HG03039 (cell line): ENCODE measurements around the gene C2orf76.

Experiments used
- ATAC-seq: cut with Tn5 transposase; IDR thresholded peaks from one replicate; pipeline ENCODE4 v1.9.1; 2021; ENCODE audit warnings: mild to moderate bottlenecking, moderate library complexity; ENCODE audit not compliant: unreplicated experiment

C2orf76 gene

GRCh38 chr2:119338826-119339561, 27.6 kb downstream of the C2orf76 start:
- ATAC-seq = peak; percentile 99

DNA sequence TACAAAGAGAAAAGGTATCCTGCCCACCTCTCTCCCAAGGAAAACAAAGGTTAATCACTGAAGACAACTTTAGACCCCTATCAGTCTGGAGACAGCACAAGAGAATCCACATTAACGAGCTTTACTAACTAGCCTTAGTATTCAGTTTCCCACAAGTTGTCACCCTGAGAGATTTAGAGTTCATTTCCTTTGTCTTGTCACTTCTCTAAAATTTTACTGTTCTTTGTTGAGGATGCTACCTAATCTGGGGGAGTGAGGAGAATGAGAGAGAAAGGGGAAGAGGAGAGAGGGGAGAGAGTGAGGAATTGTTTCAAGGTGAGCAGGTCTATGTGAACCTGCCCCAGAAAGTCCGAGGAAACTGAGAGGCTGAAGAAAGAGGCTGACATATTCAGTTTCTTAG, 28.4 kb downstream of the C2orf76 start:
- no peak for ATAC-seq

- no peak for ATAC-seq
Measured at GRCh38 chr2:119337749-119338148, 28.9 kb downstream of the C2orf76 start.

GRCh38 chr2:119333833-119334232, 32.8 kb downstream of the C2orf76 start:
- ATAC-seq = no peak

- ATAC-seq = no peak
Measured at GRCh38 chr2:119333360-119333759, 33.3 kb downstream of the C2orf76 start.

- ATAC-seq = no peak
Measured at GRCh38 chr2:119332953-119333352, 33.7 kb downstream of the C2orf76 start.

DNA sequence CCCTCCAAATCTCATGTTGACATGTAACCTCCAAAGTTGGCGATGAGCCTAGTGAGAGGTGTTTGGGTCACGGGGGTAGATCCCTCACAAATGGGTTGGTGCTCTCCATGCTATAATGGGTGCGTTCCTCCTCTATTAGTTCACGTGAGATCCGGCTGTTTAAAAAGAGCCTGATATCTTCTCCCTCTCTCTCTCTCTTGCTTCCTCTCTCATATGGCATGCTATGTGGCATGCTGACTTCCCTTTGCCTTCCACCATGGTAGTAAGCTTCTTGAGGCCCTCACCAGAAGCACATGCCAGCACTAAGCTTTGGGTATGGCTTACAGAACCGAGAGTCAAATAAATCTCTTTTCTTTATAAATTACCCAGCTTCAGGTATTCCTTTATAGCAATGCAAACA, 39.2 kb downstream of the C2orf76 start:
- ATAC-seq = no peak

- no peak for ATAC-seq
Measured at GRCh38 chr2:119326938-119327337, 39.7 kb downstream of the C2orf76 start.

- no peak for ATAC-seq
Measured at GRCh38 chr2:119324685-119325270, 41.9 kb downstream of the C2orf76 start.

DNA sequence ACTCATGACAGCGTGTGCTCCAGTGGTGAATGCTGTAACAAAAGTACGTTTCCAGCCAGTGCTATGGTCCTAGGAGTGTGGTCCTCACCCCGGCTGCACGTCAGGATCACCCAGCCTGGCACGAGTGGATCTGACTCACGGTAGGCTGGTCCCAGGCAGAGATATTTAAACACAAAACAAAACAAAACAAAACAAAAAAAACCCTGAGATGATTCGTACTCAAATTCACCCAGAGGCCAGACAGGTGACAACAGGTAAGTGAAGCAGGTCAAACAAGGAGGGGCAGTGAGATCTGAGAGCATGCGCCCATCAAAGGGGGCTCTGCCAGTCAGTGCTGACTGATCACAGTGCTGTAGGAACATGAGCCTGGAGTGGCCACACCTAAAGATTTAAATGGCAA, 43.2 kb downstream of the C2orf76 start:
- ATAC-seq = no peak

- no peak for ATAC-seq
Measured at GRCh38 chr2:119319593-119319992, 47.0 kb downstream of the C2orf76 start.

DNA sequence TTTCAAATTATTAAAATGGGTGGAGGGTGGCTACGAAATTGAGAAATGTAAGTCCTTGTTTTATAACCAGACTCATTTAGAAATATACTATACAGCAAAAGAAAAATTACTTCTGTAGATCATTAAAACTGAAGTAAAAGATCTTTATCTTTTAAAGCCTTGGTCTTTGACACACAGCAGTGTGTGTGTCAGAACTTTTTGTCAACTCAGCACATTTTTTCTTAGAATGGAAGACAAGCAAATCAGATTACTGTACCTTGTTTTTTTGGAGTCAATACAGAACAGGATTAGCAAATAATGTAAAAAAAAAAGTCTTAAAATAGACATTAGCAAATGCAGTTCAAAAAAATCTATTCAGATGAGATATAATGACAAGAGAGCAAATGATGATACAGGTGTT, 49.1 kb downstream of the C2orf76 start:
- ATAC-seq = no peak

- no peak for ATAC-seq
Measured at GRCh38 chr2:119316066-119316465, 50.6 kb downstream of the C2orf76 start.

GRCh38 chr2:119315241-119315925, 51.3 kb downstream of the C2orf76 start:
- ATAC-seq = no peak

GRCh38 chr2:119311831-119312230, 54.8 kb downstream of the C2orf76 start:
- ATAC-seq = no peak

DNA sequence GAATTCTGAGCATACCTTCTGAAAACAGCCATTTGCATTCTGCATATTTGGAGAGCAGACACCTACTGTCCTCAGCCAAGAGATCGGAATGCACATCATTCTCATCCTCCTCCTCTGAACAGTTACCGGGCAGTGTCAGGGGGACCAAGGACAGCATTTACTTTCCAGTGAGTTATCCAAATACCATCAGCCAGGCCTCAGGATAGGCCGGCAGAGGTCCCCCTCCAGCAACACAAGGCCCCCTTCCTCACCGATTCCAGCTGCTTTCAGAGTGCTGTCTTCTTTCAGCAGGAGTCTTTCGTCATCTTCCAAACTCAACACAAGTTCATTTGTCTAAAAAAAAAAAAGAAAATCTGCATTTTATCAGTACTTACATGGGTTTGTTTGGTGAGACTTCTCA, 55.3 kb downstream of the C2orf76 start:
- ATAC-seq = no peak

- no peak for ATAC-seq
Measured at GRCh38 chr2:119308793-119309330, 57.8 kb downstream of the C2orf76 start.

GRCh38 chr2:119307419-119308140, 59.1 kb downstream of the C2orf76 start:
- ATAC-seq = no peak

- ATAC-seq = no peak
Measured at GRCh38 chr2:119306196-119306590, 60.4 kb downstream of the C2orf76 start.

- ATAC-seq = no peak
Measured at GRCh38 chr2:119305497-119306195, 61.0 kb downstream of the C2orf76 start.

DNA sequence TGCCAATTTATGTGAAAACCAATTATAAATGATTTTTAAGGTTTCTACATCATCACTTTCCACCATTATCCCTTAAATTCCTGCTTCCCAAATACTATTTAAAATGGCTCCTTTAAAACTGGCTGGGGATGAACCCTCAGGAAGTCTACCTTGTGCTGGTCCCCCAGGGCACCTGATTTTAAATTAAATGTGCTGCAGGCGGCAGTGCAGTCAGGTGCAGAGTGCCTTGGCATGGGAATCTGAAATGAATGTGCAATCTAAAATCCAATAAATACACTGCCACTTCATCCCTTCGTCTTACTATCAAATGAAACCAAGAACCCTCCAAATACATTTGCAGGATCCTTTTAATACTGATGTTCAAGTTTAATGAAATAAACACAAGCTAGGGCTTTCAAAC, 61.8 kb downstream of the C2orf76 start:
- no peak for ATAC-seq
